UCSD-AML1 (cell line): ENCODE data around the gene FAF2.
"Not testable (repeated sequence)": the region's sequence is repeated elsewhere in the genome, so short reads cannot be mapped to it uniquely, and the experiment has no call there.

ENCODE experiments used
- DNase-seq: peaks from one replicate; lab custom pipeline; 2025; ENCODE audit not compliant: unreplicated experiment; lab: John Stamatoyannopoulos, UW

Gene FAF2

DNA sequence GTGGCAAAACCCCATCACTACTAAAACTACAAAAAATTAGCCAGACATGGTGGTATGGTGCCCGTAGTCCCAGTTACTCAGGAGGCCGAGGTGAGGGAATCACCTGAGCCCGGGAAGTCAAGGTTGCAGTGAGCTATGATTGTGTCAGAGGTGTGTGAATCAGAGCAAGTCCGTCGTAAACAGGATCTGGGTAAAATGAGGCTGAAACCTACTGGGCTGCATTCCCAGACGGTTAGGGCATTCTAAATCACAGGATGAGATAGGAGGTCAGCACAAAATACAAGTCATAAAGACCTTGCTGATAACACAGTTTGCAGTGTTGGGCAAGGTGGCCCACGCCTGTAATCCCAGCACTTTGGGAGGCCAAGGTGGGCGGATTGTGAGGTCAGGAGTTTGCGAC, 29.9 kb upstream of the FAF2 start:
- DNase-seq = no peak

DNA sequence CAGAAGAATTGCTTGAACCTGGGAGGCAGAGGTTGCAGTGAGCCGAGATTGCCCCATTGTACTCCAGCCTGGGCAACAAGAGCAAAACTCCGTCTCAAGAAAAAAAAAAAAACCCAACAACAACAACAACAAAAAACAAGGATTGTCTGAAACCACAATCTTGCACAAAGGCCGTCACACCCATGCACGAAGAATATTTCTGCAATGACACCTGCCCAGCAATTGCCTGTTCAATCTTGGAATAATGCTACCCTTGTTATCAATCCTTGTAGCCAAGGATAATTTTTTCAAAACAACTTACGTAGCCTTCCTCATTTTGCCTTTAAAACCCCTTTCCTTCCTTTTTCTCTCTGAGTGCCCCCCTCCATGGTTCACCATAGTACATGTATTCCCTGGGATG, 28.1 kb upstream of the FAF2 start:
- DNase-seq = no peak

- no peak for DNase-seq
These were observed 27.1 kb upstream of the FAF2 start for GRCh38 chr5:176420972-176421544.

GRCh38 chr5:176424181-176424580, 24.0 kb upstream of the FAF2 start:
- DNase-seq = no peak

DNA sequence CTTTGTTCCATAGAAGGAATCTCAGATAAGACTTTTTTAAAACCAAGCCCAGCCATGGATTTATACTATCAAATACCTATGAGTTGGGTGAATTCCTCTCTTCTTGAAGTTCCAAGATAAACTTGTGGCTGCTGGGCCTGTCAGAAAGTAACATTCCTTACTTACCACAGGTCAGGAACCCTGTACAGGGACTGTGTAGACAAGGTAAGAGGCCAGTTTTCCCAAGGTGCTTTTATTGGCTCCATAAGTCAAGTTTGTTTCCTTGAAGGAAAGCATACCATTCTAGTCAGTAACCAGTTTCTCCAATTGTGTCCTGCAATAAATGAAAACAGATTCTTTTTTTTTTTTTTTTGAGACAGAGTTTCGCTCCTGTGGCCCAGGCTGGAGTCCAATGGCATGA, 23.0 kb upstream of the FAF2 start:
- DNase-seq = no peak

- no peak for DNase-seq
These were observed 22.4 kb upstream of the FAF2 start for GRCh38 chr5:176425791-176426190.

- no peak for DNase-seq
These were observed 21.3 kb upstream of the FAF2 start for GRCh38 chr5:176426876-176427275.

DNA sequence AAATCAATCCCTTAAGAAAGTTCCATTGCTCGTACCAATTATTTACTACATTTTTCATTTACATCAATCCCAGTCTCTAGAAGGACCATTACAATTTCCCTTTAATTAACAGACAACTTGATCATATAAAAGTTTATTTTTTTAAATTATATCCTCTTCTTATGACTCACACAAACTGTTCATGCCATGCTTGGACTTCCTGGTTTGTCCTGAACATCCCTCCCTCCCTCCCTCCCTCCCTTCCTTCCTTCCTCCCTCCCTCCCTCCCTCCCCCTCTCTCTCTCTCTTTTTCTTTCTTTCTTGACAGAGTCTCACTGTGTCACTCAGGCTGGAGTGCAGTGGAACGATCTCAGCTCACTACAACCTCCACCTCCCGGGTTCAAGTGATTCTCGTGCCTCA, 20.2 kb upstream of the FAF2 start:
- DNase-seq = no peak

- DNase-seq = peak; percentile 43
These were observed 18.2 kb upstream of the FAF2 start for GRCh38 chr5:176429972-176430371.

DNA sequence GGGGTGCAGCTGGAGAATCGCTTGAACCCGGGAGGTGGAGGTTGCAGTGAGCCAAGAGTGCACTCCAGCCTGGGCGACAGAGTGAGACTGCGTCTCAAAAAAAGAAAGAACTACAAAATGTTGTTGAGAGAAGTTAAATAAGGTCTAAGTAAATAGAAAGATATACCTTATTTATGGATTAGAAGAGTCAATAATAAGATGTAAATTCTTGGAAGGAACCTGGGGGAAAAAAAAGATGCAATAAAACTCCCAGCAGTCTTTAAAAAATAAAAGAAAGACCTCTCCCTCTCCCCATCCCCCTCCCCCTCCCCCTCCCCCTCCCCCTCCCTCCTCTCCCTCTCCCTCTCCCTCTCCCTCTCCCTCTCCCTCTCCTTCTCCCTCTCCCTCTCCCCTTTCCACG, 15.5 kb upstream of the FAF2 start:
- no peak for DNase-seq

DNA sequence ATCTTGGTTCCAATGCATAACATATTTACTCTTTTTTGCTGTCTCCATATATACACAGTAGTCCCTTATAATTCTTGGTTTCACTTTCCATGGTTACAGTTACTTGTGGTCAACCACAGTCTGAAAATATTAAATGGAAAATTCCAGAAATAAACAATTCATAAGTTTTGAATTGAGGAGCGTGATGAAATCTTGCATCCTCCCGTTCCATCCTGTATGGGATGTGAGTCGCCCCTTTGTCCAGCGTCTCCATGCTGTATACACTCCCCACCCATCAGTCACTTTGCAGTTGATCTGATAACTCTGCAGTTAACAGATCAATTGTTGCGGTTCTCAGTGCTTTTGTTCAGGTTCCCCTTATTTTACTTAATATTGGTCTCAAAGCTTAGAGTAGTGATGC, 11.5 kb upstream of the FAF2 start:
- no peak for DNase-seq

DNA sequence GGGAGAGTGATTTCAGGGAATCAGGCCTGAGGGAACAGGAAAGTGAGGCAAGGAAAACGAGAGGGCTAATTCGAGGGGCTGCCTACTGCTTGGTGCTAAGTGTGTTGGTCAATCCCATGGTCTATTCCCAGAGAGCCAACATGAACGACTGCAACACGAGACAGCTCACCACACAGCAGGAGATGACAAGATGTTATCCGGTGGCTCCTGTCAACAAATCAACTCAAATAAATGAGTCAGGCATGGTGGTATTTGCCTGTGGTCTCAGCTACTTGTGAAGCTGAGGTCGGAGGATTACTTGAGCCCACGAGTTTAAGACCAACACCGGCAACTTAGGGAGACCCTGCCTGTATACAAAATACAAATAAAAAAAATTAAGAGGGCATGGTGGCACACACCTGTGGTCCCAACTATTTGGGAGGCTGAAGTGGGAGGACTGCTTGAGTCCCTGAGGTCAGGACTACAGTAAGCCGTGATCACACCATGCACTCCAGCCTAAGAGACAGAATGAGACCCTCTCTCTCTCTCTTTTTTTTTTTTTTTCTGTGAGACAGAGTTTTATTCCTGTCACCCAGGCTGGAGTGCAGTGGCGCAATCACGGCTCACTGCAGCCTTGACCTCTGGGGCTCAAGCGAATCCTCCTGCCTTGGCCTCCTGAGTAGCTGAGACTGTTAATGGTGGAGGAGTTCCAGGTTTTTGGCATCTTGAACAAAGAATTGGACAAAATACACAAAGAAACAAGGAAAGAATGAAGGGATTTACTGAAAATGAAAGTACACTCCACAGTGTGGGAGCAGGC, 9.0 kb upstream of the FAF2 start:
- peak; percentile 19 for DNase-seq

- DNase-seq = no peak
These were observed 7.1 kb upstream of the FAF2 start for GRCh38 chr5:176440927-176441706.

DNA sequence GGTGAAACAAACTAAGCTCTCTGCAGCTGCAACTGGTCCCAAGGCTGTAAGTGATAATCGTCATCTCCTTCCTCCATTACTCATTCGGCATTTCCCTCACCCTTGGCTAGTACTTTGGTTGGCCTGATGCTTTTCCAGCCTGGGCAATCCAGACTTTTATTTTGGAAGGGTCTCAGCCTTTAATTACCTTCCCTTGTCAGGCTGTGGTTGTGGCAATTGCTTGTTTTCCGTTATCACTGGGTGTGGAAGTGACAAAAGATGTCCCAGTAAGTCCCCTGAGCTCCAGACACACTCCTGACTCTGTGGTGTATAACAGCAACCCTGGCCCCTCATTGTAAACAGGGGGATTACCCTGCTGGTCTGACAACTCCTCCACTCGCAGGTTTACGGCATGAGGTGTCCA, 6.3 kb upstream of the FAF2 start:
- DNase-seq = peak; percentile 20

GRCh38 chr5:176442911-176443310, 5.3 kb upstream of the FAF2 start:
- DNase-seq = not testable (repeated sequence)

GRCh38 chr5:176444742-176445141, 3.4 kb upstream of the FAF2 start:
- DNase-seq = no peak

- no peak for DNase-seq
These were observed 2.0 kb upstream of the FAF2 start for GRCh38 chr5:176446028-176446665.

- DNase-seq = peak; percentile 49
These were observed 1.1 kb upstream of the FAF2 start for GRCh38 chr5:176446884-176447590.

DNA sequence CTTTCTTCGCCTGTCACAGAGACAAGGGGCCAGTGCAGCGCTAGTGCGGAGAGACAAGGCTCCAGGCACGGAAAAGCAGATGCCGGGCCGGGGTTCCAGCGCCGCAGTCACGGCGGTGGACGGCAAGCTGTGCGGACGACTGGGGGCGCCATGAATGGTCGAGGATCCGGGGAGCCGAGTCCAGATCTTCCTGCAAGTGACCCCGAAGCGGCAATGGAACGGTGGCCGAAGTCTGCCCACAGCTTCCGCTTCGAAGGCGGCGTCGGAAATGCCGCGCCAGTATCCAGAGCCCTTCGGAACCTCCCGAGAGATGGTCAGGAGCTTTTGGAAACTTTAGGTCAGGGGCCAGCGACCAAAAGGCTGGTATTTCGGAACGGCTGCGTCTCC, 601 bp upstream of the FAF2 start:
- DNase-seq = no peak

GRCh38 chr5:176450077-176450476, 1.9 kb downstream of the FAF2 start:
- DNase-seq = no peak
